Measurements from ENCODE around the gene MKRN2. TPM values are rescaled to one million over a fixed set of nuclear protein-coding genes. Genes with fewer than 3 reads are reported as not detected.

The MKRN2 gene
- polyA plus RNA-seq, 2 of the 4 experiments (the other 2 are of a cell fraction) = 19.0 to 34.3 TPM

GRCh38 chr3:12632523-12632922, 75.6 kb downstream of the MKRN2 start:
- ATAC-seq (no peak), DNase-seq (ENCODE audit: low read depth in 1 of 2, low spot score in 1 of 2) (no peak), FAIRE-seq (no peak)
- TF ChIP-seq FOSL2 (IDR thresholded peaks at IDR 0.05) (no peak), FOSL2 (CRISPR knock-in tag; IDR thresholded peaks at IDR 0.05) (no peak), HDAC2 (IDR thresholded peaks at IDR 0.05) (no peak), HMGXB4 (CRISPR knock-in tag; IDR thresholded peaks at IDR 0.05; ENCODE audit: borderline replicate concordance) (no peak), BCL3 (IDR thresholded peaks at IDR 0.05) (no peak), MAZ (IDR thresholded peaks at IDR 0.05; ENCODE audit: borderline replicate concordance, low read depth, low read length) (no peak), HOXB5 (CRISPR knock-in tag; IDR thresholded peaks at IDR 0.05) (no peak), CBX8 (IDR thresholded peaks at IDR 0.05) (no peak), CHD4 (IDR thresholded peaks at IDR 0.05; ENCODE audit: borderline replicate concordance) (no peak), NR3C1 (IDR thresholded peaks at IDR 0.05) (no peak), KDM1A (IDR thresholded peaks at IDR 0.05; ENCODE audit: low read depth) (no peak), FOSB (CRISPR knock-in tag; IDR thresholded peaks at IDR 0.05) (no peak), PHF8 (IDR thresholded peaks at IDR 0.05; ENCODE audit: borderline replicate concordance, low read depth) (no peak)
- Histone ChIP-seq H3K4me3 (no peak overlapping the region), H3K27ac (no peak overlapping the region), H3K9me3 (no peaks in the 10 kb centered on the region), H3K4me1 (peaks cover 7% of the 10 kb centered on the region), H3K4me2 (no peak overlapping the region)
- CTCF ChIA-PET = no interaction called here
- POLR2A ChIA-PET = interaction anchor here (0.6 kb wide), 1 partner anchor 25 kb away, joined by 12 read pairs; no protein-coding TSS in a partner anchor
- WGBS (ENCODE audit: missing lambda C conversion rate) = 91% methylated on average over 2 of the region's 2 CpGs

GRCh38 chr3:12633108-12633507, 76.2 kb downstream of the MKRN2 start:
- peaks cover 8% of the 10 kb centered on the region for H3K4me1 ChIP-seq
- WGBS (ENCODE audit: missing lambda C conversion rate) = 91% methylated on average over 4 of the region's 4 CpGs
- no peak for ATAC-seq
- H3K9me3 ChIP-seq = no peaks in the 10 kb centered on the region
- FAIRE-seq = no peak
- no peak overlapping the region for H3K27ac ChIP-seq
- no peak overlapping the region for H3K4me2 ChIP-seq
- no peak overlapping the region for H3K4me3 ChIP-seq
- TF ChIP-seq HMGXB4 (CRISPR knock-in tag; IDR thresholded peaks at IDR 0.05; ENCODE audit: borderline replicate concordance) (no peak), ZNF302 (CRISPR knock-in tag; IDR thresholded peaks at IDR 0.05) (no peak), ESRRA (IDR thresholded peaks at IDR 0.05; ENCODE audit: borderline replicate concordance, low read length) (no peak)
- no peak for DNase-seq (ENCODE audit: low read depth in 1 of 2, low spot score in 1 of 2)
- ChIA-PET CTCF (no interaction called here), POLR2A (interaction anchor here (0.6 kb wide), 1 partner anchor 26 kb away, joined by 12 read pairs; no protein-coding TSS in a partner anchor)

Small RNA genes within 50 kb of the gene (small RNA-seq; reads per million reads assigned to genes)
- gene RF00017 (0 reads per million in 6 experiments), gene RNA5SP123 (0 reads per million in 6 experiments), gene RNU6-377P (0 reads per million in 6 experiments)

Other genes with a start within 250 kb of the MKRN2 start
- gene TSEN2, start 72.6 kb upstream of the MKRN2 start, polyA plus RNA-seq (2011; rRNA removed) = 29.8 and 33.1 TPM in 2 replicates
- gene TSEN2, start 72.6 kb upstream of the MKRN2 start, polyA plus RNA-seq (2017; fragmentation: RNase III; extraction: RNeasy Plus Mini Kit Qiagen cat#74134 plus additional on column Dnase treatment) = 24.2 to 27.1 TPM (median 24.9 TPM) in 3 replicates
- not detected in 2 replicates for gene MKRN2OS, start 11.6 kb upstream of the MKRN2 start, polyA plus RNA-seq (2011; rRNA removed)
- gene MKRN2OS, start 11.6 kb upstream of the MKRN2 start, polyA plus RNA-seq (2017; fragmentation: RNase III; extraction: RNeasy Plus Mini Kit Qiagen cat#74134 plus additional on column Dnase treatment) = not detected in 3 replicates
- 94.6 and 109 TPM in 2 replicates for gene RAF1, start 107.0 kb downstream of the MKRN2 start, polyA plus RNA-seq (2011; rRNA removed)
- gene RAF1, start 107.0 kb downstream of the MKRN2 start, polyA plus RNA-seq (2017; fragmentation: RNase III; extraction: RNeasy Plus Mini Kit Qiagen cat#74134 plus additional on column Dnase treatment) = 54.2 to 57.0 TPM (median 56.2 TPM) in 3 replicates
- 0.13 and 0.32 TPM in 2 replicates for gene TMEM40, start 202.2 kb downstream of the MKRN2 start, polyA plus RNA-seq (2011; rRNA removed)
- gene TMEM40, start 202.2 kb downstream of the MKRN2 start, polyA plus RNA-seq (2017; fragmentation: RNase III; extraction: RNeasy Plus Mini Kit Qiagen cat#74134 plus additional on column Dnase treatment) = 0.07 to 0.42 TPM (median 0.18 TPM) in 3 replicates
- 0.72 and 0.91 TPM in 2 replicates for gene CAND2, start 239.6 kb downstream of the MKRN2 start, polyA plus RNA-seq (2011; rRNA removed)
- 0.67 to 1.0 TPM (median 0.84 TPM) in 3 replicates for gene CAND2, start 239.6 kb downstream of the MKRN2 start, polyA plus RNA-seq (2017; fragmentation: RNase III; extraction: RNeasy Plus Mini Kit Qiagen cat#74134 plus additional on column Dnase treatment)

All from A549 (cell line).